Measurements from ENCODE around the gene DRC1.

GRCh38 chr2:26421961-26422360 is 20.2 kb downstream of the DRC1 start:
- TF ChIP-seq YY1 (IDR thresholded peaks at IDR 0.05; ENCODE audit: low read depth) = no peak
- no peak for TF ChIP-seq TEAD4 (IDR thresholded peaks at IDR 0.05)
- TF ChIP-seq EP300 (IDR thresholded peaks at IDR 0.05; ENCODE audit: borderline replicate concordance) = no peak
- TF ChIP-seq EGR1 (IDR thresholded peaks at IDR 0.05) = no peak
- TF ChIP-seq MAX (IDR thresholded peaks at IDR 0.05) = no peak
- TF ChIP-seq RAD21 (IDR thresholded peaks at IDR 0.05; ENCODE audit: low read depth) = no peak
- no peak for TF ChIP-seq TAF1 (IDR thresholded peaks at IDR 0.05; ENCODE audit: low read depth)
- no peak for TF ChIP-seq USF1 (IDR thresholded peaks at IDR 0.05)
- TF ChIP-seq TCF12 (IDR thresholded peaks at IDR 0.05; ENCODE audit: low read depth) = no peak
- TF ChIP-seq FOXM1 (IDR thresholded peaks at IDR 0.05; ENCODE audit: borderline replicate concordance, low read depth) = no peak
- TF ChIP-seq CEBPB (IDR thresholded peaks at IDR 0.05) = no peak
- TF ChIP-seq CREB1 (IDR thresholded peaks at IDR 0.05; ENCODE audit: low read depth) = no peak
- TF ChIP-seq ZBTB7A (IDR thresholded peaks at IDR 0.05; ENCODE audit: low read depth) = no peak
